IMR-90 (cell line): ENCODE measurements around the gene MYL11.

Experiments used
- CHD1 ChIP-seq: IDR thresholded peaks from 2 replicates; pipeline ENCODE4 v1.6.1; 2012; ENCODE audit warnings: low read depth, low read length, improper control_type of control experiment
- POLR2A ChIP-seq: IDR thresholded peaks from 2 replicates; pipeline ENCODE4 v1.6.1; 2012; ENCODE audit warnings: mild to moderate bottlenecking, low read depth, low read length
- RCOR1 ChIP-seq: IDR thresholded peaks from 2 replicates; pipeline ENCODE4 v1.6.1; 2012; ENCODE audit warnings: mild to moderate bottlenecking, low read length, improper control_type of control experiment; ENCODE audit not compliant: insufficient replicate concordance
- SMC3 ChIP-seq: fragments of 150-350 bp; IDR thresholded peaks from 2 replicates; pipeline ENCODE4 v1.6.1; 2016; ENCODE audit warnings: low read depth, mild to moderate bottlenecking, antibody characterized with exemption, low read length, moderate library complexity
- TF ChIP-seq, protein P1 (sequence below): conservative IDR thresholded peaks from 2 replicates; pipeline ENCODE4 v1.5.1; 2012; ENCODE audit warnings: mild to moderate bottlenecking, low read depth, low read length, improper control_type of control experiment
- TF ChIP-seq, protein P2 (sequence below): fragments of 150-350 bp; IDR thresholded peaks from 2 replicates; pipeline ENCODE4 v1.6.1; 2017; ENCODE audit warnings: mild to moderate bottlenecking, antibody characterized with exemption, low read length, low read depth

DNA sequence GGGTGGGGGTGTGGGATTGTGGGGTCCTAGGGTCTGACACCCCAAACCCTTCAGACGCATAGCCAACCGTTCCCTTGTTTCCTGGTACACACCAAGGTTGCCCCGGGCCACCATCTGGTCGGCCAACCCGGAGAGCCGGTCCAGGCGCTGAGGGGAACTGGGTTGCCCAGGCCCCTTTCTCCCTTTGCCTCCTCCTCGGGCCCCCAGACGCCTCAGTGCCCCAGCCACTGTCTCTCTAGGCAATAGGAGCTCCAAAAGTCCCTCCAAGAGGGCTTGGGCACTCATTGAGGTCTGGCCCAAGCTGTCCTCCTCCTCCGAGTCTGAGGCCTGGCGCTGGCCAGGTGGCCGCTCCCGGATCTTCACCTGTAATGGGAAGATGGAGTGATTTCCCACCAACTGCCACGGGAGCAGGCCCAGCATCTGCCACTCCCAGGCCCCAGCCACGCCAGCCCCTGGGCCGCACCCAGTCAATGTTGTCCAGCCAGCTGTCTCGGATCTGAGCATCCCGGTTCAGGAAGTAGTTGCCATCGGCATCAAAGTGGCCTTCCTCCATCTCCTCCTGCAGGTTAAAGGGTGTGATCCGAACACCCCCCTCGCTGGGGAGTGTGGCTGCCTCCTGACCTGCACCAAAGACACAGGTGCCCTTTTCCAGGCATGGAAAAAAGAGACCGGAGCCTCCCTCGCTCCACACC, 21.0 kb upstream of the MYL11 start:
- TF ChIP-seq RCOR1 (no peak), CHD1 (no peak), POLR2A (no peak), SMC3 (no peak)
- TF ChIP-seq, protein P1, sequence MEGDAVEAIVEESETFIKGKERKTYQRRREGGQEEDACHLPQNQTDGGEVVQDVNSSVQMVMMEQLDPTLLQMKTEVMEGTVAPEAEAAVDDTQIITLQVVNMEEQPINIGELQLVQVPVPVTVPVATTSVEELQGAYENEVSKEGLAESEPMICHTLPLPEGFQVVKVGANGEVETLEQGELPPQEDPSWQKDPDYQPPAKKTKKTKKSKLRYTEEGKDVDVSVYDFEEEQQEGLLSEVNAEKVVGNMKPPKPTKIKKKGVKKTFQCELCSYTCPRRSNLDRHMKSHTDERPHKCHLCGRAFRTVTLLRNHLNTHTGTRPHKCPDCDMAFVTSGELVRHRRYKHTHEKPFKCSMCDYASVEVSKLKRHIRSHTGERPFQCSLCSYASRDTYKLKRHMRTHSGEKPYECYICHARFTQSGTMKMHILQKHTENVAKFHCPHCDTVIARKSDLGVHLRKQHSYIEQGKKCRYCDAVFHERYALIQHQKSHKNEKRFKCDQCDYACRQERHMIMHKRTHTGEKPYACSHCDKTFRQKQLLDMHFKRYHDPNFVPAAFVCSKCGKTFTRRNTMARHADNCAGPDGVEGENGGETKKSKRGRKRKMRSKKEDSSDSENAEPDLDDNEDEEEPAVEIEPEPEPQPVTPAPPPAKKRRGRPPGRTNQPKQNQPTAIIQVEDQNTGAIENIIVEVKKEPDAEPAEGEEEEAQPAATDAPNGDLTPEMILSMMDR = no peak
- TF ChIP-seq, protein P2, sequence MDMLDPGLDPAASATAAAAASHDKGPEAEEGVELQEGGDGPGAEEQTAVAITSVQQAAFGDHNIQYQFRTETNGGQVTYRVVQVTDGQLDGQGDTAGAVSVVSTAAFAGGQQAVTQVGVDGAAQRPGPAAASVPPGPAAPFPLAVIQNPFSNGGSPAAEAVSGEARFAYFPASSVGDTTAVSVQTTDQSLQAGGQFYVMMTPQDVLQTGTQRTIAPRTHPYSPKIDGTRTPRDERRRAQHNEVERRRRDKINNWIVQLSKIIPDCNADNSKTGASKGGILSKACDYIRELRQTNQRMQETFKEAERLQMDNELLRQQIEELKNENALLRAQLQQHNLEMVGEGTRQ = no peak
